HepG2 (cell line): ENCODE results near the gene SEMA5B. TPM values are rescaled to one million over a fixed set of nuclear protein-coding genes. Genes with fewer than 3 reads are reported as not detected.

Source experiments
- ATAC-seq: fragments of 200-7000 bp; cut with Tn5 transposase; 3 replicates; pipeline ENCODE4 v1.9.1; 2020; ENCODE audit warnings: mild to moderate bottlenecking, moderate library complexity
- BruUV-seq: library from RNA; stranded (reverse); fragments of 400-500 nt; replicated peaks from 2 replicates; lab custom pipeline; 2021; lab: Mats Ljungman, UMichigan
- CTCF ChIA-PET: fragments of 300-600 bp; formaldehyde crosslinking; extraction: SDS; loops from one replicate; lab custom pipeline; 2021; ENCODE audit warnings: low total read pairs, inconsistent platforms, low intra/inter-chr PET ratio; lab: Yijun Ruan, JAX
- POLR2A ChIA-PET: fragments of 350-600 bp; sonication (Branson Sonifier 250); formaldehyde crosslinking; loops from one replicate; lab custom pipeline; 2020; ENCODE audit warnings: antibody characterized with exemption, inconsistent platforms; lab: Yijun Ruan, JAX
- DNase-seq: peaks from one replicate; pipeline ENCODE4 v3.0.0-alpha.2; 2015; ENCODE audit warnings: low spot score
- FAIRE-seq: peaks from 3 replicates; lab custom pipeline; 2011; peaks lifted over from hg19 to GRCh38; lab: Jason Lieb, UNC
- H2AFZ ChIP-seq: one replicate; pipeline ENCODE4 v1.6.1; 2011; ENCODE audit warnings: low read length, inconsistent platforms
- H3K27ac ChIP-seq: fragments of 300-600 bp; 3 replicates; pipeline ENCODE4 v1.8.0; 2011; ENCODE audit warnings: mixed run types, mild to moderate bottlenecking, mixed read lengths, low read length, inconsistent platforms; ENCODE audit not compliant: insufficient read depth; ENCODE audit errors: extremely low read length
- H3K27me3 ChIP-seq, 2 experiments: fragments of 200-600 bp in 1 of 2; 2 replicates in 1 of 2; 3 replicates in 1 of 2; pipeline versions ENCODE4 v1.6.0 to v1.8.0; 2011; ENCODE audit warnings: low read length in 2 of 2, mild to moderate bottlenecking in 2 of 2, moderate library complexity in 2 of 2, inconsistent platforms in 1 of 2; ENCODE audit not compliant: insufficient read depth in 2 of 2, control insufficient read depth in 1 of 2
- H3K36me3 ChIP-seq, 2 experiments: fragments of 200-600 bp in 1 of 2; replicated peaks in 1 of 2; 2 replicates in 1 of 2; 3 replicates in 1 of 2; pipeline versions ENCODE4 v1.5.1 to v1.8.0; 2011; ENCODE audit warnings: low read length in 2 of 2, inconsistent platforms in 1 of 2; ENCODE audit not compliant: insufficient read depth in 2 of 2, control insufficient read depth in 1 of 2
- H3K4me1 ChIP-seq: 2 replicates; pipeline ENCODE4 v1.5.1; 2012; ENCODE audit warnings: low read length, inconsistent platforms; ENCODE audit not compliant: insufficient read depth
- H3K4me2 ChIP-seq: 2 replicates; pipeline ENCODE4 v1.6.0; 2011; ENCODE audit warnings: low read depth, low read length, inconsistent platforms
- H3K4me3 ChIP-seq, 3 experiments: fragments of 200-600 bp in 1 of 3; sonication (generic), shearing (Covaris generic) in 1 of 3; replicated peaks in 1 of 3; 2 replicates each; pipeline ENCODE4 v1.5.1; 2011 to 2016; ENCODE audit warnings: low read length in 3 of 3, inconsistent platforms in 2 of 3, low read depth in 2 of 3, mild to moderate bottlenecking in 2 of 3, control low read depth in 1 of 3, mixed read lengths in 1 of 3; ENCODE audit not compliant: insufficient read depth in 1 of 3
- H3K79me2 ChIP-seq: one replicate; pipeline ENCODE4 v1.6.1; 2011; ENCODE audit warnings: low read length, inconsistent platforms; ENCODE audit not compliant: insufficient read depth
- H3K9ac ChIP-seq: 2 replicates; pipeline ENCODE4 v1.6.0; 2011; ENCODE audit warnings: mild to moderate bottlenecking, low read depth, low read length, inconsistent platforms; ENCODE audit not compliant: insufficient read depth
- H3K9me3 ChIP-seq: 2 replicates; pipeline ENCODE4 v1.5.1; 2012; ENCODE audit warnings: mild to moderate bottlenecking, low read length
- H4K20me1 ChIP-seq: 2 replicates; pipeline ENCODE4 v1.6.0; 2011; ENCODE audit warnings: inconsistent platforms, mild to moderate bottlenecking, low read length, moderate library complexity; ENCODE audit not compliant: insufficient read depth
- BRD4 ChIP-seq: sonication (generic); formaldehyde crosslinking; IDR thresholded peaks from 2 replicates; pipeline ENCODE4 v1.4.0; 2020; ENCODE audit warnings: missing genetic modification reagents
- HBP1 ChIP-seq: IDR thresholded peaks from 2 replicates; pipeline ENCODE4 v1.6.1; 2016; ENCODE audit warnings: low read depth, control low read depth
- KDM4B ChIP-seq: sonication (generic); formaldehyde crosslinking; IDR thresholded peaks from 2 replicates; pipeline ENCODE4 v1.4.0; 2020; ENCODE audit warnings: missing genetic modification reagents
- MED1 ChIP-seq: sonication (generic); formaldehyde crosslinking; IDR thresholded peaks from 2 replicates; pipeline ENCODE4 v1.4.0; 2020; ENCODE audit warnings: missing genetic modification reagents
- MLXIP ChIP-seq: sonication (generic); formaldehyde crosslinking; IDR thresholded peaks from 2 replicates; pipeline ENCODE4 v1.9.0; 2021; ENCODE audit warnings: missing genetic modification reagents, borderline replicate concordance
- NR2F6 ChIP-seq, 2 experiments: IDR thresholded peaks; 2 replicates each; pipeline ENCODE4 v1.6.1; 2016; ENCODE audit warnings: antibody characterized with exemption in 1 of 2, mild to moderate bottlenecking in 1 of 2
- PHF20 ChIP-seq: sonication (generic); formaldehyde crosslinking; IDR thresholded peaks from 2 replicates; pipeline ENCODE4 v1.5.0; 2020; ENCODE audit warnings: mild to moderate bottlenecking, missing genetic modification reagents
- THAP8 ChIP-seq: sonication (generic); formaldehyde crosslinking; IDR thresholded peaks from 2 replicates; pipeline ENCODE4 v1.5.1; 2020; ENCODE audit warnings: missing genetic modification reagents, mild to moderate bottlenecking, borderline replicate concordance
- THAP9 ChIP-seq: sonication (generic); formaldehyde crosslinking; IDR thresholded peaks from 2 replicates; pipeline ENCODE4; 2020; ENCODE audit warnings: missing genetic modification reagents, mild to moderate bottlenecking, borderline replicate concordance
- ZNF205 ChIP-seq: IDR thresholded peaks from 2 replicates; pipeline ENCODE4 v1.6.1; 2018; ENCODE audit warnings: missing biosample characterization, missing genetic modification reagents
- ZNF225 ChIP-seq: sonication (generic); formaldehyde crosslinking; IDR thresholded peaks from 2 replicates; pipeline ENCODE4 v1.4.0; 2020; ENCODE audit warnings: mild to moderate bottlenecking, missing genetic modification reagents
- ZNF317 ChIP-seq: sonication (generic); formaldehyde crosslinking; IDR thresholded peaks from 2 replicates; pipeline ENCODE4 v1.5.0; 2020; ENCODE audit warnings: mild to moderate bottlenecking, missing genetic modification reagents
- ZNF709 ChIP-seq: sonication (generic); formaldehyde crosslinking; IDR thresholded peaks from 2 replicates; pipeline ENCODE4 v1.5.0; 2020; ENCODE audit warnings: mild to moderate bottlenecking, missing genetic modification reagents
- ZNF768 ChIP-seq: sonication (generic); formaldehyde crosslinking; IDR thresholded peaks from 2 replicates; pipeline ENCODE4 v1.4.0; 2020; ENCODE audit warnings: missing genetic modification reagents
- ZNF777 ChIP-seq: sonication (generic); formaldehyde crosslinking; IDR thresholded peaks from 2 replicates; pipeline ENCODE4 v1.4.0; 2020; ENCODE audit warnings: missing genetic modification reagents
- WGBS: methylation state at CpG from one replicate; pipeline ENCODE4 v1.1.6; 2017; ENCODE audit warnings: low lambda C conversion rate; 5-methylcytosine and 5-hydroxymethylcytosine counted together
- in situ Hi-C: cut with HindIII; loops from 2 replicates; pipeline ENCODE4 v1.10.0; 2017; ENCODE audit warnings: low pct_unique_long_range_greater_than_20kb; ENCODE audit not compliant: extremely low pct_ligation_motif_present
- intact Hi-C: fragments of 100-400 bp; cut with micrococcal nuclease; formaldehyde crosslinking; loops from one replicate; pipeline ENCODE4 v1.10.0; 2022; ENCODE audit not compliant: unreplicated experiment
- polyA plus RNA-seq, 8 experiments: library from polyadenylated mRNA; depleted of rRNA in 3 of 8; stranded (reverse) in 7 of 8; unstranded in 1 of 8; fragments of >200 nt; fragmentation: Illumina TruSeq in 4 of 8; extraction: Trizol in 4 of 8; gene quantifications; 2 replicates each; pipeline versions ENCODE4 v1.2.1 to v1.2.3, GENCODE V29; 2011 to 2016; ENCODE audit warnings: low read depth in 4 of 8, missing spikeins in 1 of 8, mixed read lengths in 1 of 8; ENCODE audit not compliant: insufficient read depth in 1 of 8
- total RNA-seq, 5 experiments: library from RNA; depleted of rRNA; stranded (reverse); fragments of >200 nt; fragmentation: Illumina TruSeq; extraction: Trizol; gene quantifications; 2 replicates each; pipeline ENCODE4 v1.2.3, GENCODE V29; 2016; ENCODE audit warnings: low read depth in 1 of 5

Gene SEMA5B
- total and polyA plus RNA-seq, 2 of the 13 experiments (the other 11 are each of a cell fraction or from before 2014, with no cell fraction given), result not detected

- in situ Hi-C loops, result no loop called here
- POLR2A ChIA-PET, result no interaction called here
- peaks cover 0 to 3% of the 10 kb centered on the region in 2 experiments; a peak in 1 of 5 replicates for H3K27me3 ChIP-seq
- H3K4me3 ChIP-seq, result peak overlapping the region; percentile 28 to 51 (median 45); a peak in 5 of 6 replicates
- ATAC-seq (peak; percentile 86), FAIRE-seq (no peak), DNase-seq (peak; percentile 13)
- H2AFZ ChIP-seq, result no peak overlapping the region
- WGBS, result 17% methylated on average over 17 of the region's 17 CpGs
- peak overlapping the region; percentile 82 for H3K4me2 ChIP-seq
- no TSS peak for BruUV-seq
- no peaks in the 10 kb centered on the region for H3K79me2 ChIP-seq
- CTCF ChIA-PET, result no interaction called here
- H3K9ac ChIP-seq, result peak overlapping the region; percentile 42
- no peaks in the 10 kb centered on the region for H3K36me3 ChIP-seq
- intact Hi-C loops, result no loop called here
- H3K9me3 ChIP-seq, result no peaks in the 10 kb centered on the region
- peaks cover 46% of the 10 kb centered on the region for H3K4me1 ChIP-seq
- no peaks in the 10 kb centered on the region for H4K20me1 ChIP-seq
- peak overlapping the region; percentile 45 for H3K27ac ChIP-seq
- TF ChIP-seq THAP8 (CRISPR knock-in tag) (no peak), ZNF225 (CRISPR knock-in tag) (no peak), ZNF777 (CRISPR knock-in tag) (no peak), ZNF768 (CRISPR knock-in tag) (no peak), KDM4B (CRISPR knock-in tag) (no peak), MLXIP (peak; percentile 81; the same call in 1 of the 2 replicates), MED1 (peak; percentile 75), HBP1 (CRISPR knock-in tag) (no peak), PHF20 (CRISPR knock-in tag) (no peak), ZNF317 (CRISPR knock-in tag) (peak; percentile 58; the same call in 1 of the 2 replicates), ZNF709 (0 out of 2 replicates have a peak, but pooled peaks have one; percentile 27), THAP9 (0 out of 2 replicates have a peak, but pooled peaks have one; percentile 17), NR2F6 (IDR thresholded peaks at IDR 0.05) (peak; percentile 37; the same call in 1 of the 2 replicates), NR2F6 (CRISPR knock-in tag; IDR thresholded peaks at IDR 0.05) (peak; percentile 33; the same call in 1 of the 2 replicates), BRD4 (no peak), ZNF205 (CRISPR knock-in tag) (0 out of 2 replicates have a peak, but pooled peaks have one; percentile 47)
These were observed 133.6 kb downstream of the SEMA5B start for GRCh38 chr3:122893754-122894668.
